HL-60 (cell line): ENCODE measurements around the gene BCL7A.

Experiments
- CTCF ChIP-seq: IDR thresholded peaks from one replicate; pipeline ENCODE4 v1.5.1; 2011; ENCODE audit warnings: low read length, control low read depth, inconsistent platforms; ENCODE audit not compliant: insufficient read depth
- GABPA ChIP-seq: IDR thresholded peaks from 2 replicates; pipeline ENCODE4 v1.6.1; 2012; ENCODE audit warnings: low read depth
- POLR2AphosphoS5 ChIP-seq: IDR thresholded peaks from 2 replicates; pipeline ENCODE4 v1.6.1; 2012; ENCODE audit warnings: low read depth
- REST ChIP-seq: IDR thresholded peaks from 2 replicates; pipeline ENCODE4 v1.6.1; 2012; ENCODE audit warnings: low read depth; ENCODE audit not compliant: insufficient replicate concordance
- SPI1 ChIP-seq: IDR thresholded peaks from 2 replicates; pipeline ENCODE4 v1.6.1; 2012; ENCODE audit warnings: low read depth, mild to moderate bottlenecking, borderline replicate concordance

- TF ChIP-seq CTCF = no peak
- no peak for TF ChIP-seq POLR2AphosphoS5
- TF ChIP-seq GABPA = no peak
- TF ChIP-seq REST = no peak
- TF ChIP-seq SPI1 = no peak
Measured at GRCh38 chr12:122111089-122111641, 89.5 kb downstream of the BCL7A start.
